Measurements from ENCODE around the gene GALR2.

DNA sequence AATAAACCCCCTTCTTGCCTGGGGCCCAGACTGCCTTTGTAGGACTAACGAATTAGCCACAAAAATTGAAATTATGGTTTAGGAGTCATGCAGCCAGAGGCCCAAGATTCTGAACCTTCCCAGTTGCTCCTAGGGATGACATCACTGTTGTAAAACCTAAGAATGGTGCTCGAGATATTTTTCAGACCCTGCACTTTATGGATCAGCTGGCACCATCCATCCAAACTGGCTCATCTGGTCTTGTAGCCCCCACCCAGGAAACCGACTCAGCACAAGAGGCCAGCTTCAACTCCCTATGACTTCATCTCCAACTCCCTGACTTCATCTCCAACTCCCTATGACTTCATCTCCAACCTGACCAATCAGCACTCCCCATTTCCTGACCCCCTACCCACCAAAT is 36.5 kb upstream of the GALR2 start:
- no peak for TF ChIP-seq POLR2AphosphoS5 (IDR thresholded peaks at IDR 0.05; ENCODE audit: low read depth, low read length)
- TF ChIP-seq, protein P1, sequence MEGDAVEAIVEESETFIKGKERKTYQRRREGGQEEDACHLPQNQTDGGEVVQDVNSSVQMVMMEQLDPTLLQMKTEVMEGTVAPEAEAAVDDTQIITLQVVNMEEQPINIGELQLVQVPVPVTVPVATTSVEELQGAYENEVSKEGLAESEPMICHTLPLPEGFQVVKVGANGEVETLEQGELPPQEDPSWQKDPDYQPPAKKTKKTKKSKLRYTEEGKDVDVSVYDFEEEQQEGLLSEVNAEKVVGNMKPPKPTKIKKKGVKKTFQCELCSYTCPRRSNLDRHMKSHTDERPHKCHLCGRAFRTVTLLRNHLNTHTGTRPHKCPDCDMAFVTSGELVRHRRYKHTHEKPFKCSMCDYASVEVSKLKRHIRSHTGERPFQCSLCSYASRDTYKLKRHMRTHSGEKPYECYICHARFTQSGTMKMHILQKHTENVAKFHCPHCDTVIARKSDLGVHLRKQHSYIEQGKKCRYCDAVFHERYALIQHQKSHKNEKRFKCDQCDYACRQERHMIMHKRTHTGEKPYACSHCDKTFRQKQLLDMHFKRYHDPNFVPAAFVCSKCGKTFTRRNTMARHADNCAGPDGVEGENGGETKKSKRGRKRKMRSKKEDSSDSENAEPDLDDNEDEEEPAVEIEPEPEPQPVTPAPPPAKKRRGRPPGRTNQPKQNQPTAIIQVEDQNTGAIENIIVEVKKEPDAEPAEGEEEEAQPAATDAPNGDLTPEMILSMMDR (IDR thresholded peaks at IDR 0.05), result no peak
- no peak for TF ChIP-seq SIN3A (IDR thresholded peaks at IDR 0.05; ENCODE audit: borderline replicate concordance, insufficient read depth, low read depth, low read length)

Data from Panc1 (cell line).